Activated CD8-positive, alpha-beta T cell treated with anti-CD3 and anti-CD28 coated beads for 36 hours (primary cell): Measurements from ENCODE around the gene SMARCA1. TPM values are rescaled to one million over a fixed set of nuclear protein-coding genes. Genes with fewer than 3 reads are reported as not detected.

ENCODE experiments used
- ATAC-seq: fragments of 200-7000 bp; cut with Tn5 transposase; one replicate; pipeline ENCODE4 v1.10.0; 2021; ENCODE audit warnings: mild to moderate bottlenecking, moderate library complexity
- CTCF ChIA-PET: fragments of 350-600 bp; sonication (Branson Sonifier 250); formaldehyde crosslinking; loops from one replicate; lab custom pipeline; 2021; ENCODE audit warnings: antibody characterized with exemption; lab: Charles Lee
- POLR2A ChIA-PET: fragments of 350-600 bp; sonication (Branson Sonifier 250); formaldehyde crosslinking; loops from one replicate; lab custom pipeline; 2021; ENCODE audit warnings: antibody characterized with exemption; lab: Charles Lee
- DNase-seq: peaks from one replicate; pipeline ENCODE4 v3.0.0-alpha.2; 2020
- H3K27ac Mint-ChIP-seq: one replicate; pipeline ENCODE4 v1.8.0; 2021; ENCODE audit warnings: mild to moderate bottlenecking, mixed read lengths
- H3K27me3 Mint-ChIP-seq: one replicate; pipeline ENCODE4 v1.8.0; 2021; ENCODE audit warnings: mixed read lengths
- H3K36me3 Mint-ChIP-seq: one replicate; pipeline ENCODE4 v1.8.0; 2021; ENCODE audit warnings: low read depth, mixed read lengths
- H3K4me1 Mint-ChIP-seq: one replicate; pipeline ENCODE4 v1.8.0; 2021; ENCODE audit warnings: low read depth, mixed read lengths
- H3K4me3 Mint-ChIP-seq: one replicate; pipeline ENCODE4 v1.8.0; 2021; ENCODE audit warnings: mild to moderate bottlenecking, moderate library complexity, mixed read lengths
- H3K9me3 Mint-ChIP-seq: one replicate; pipeline ENCODE4 v1.8.0; 2021; ENCODE audit warnings: mixed read lengths
- CTCF ChIP-seq: fragments of 200-600 bp; IDR thresholded peaks from one replicate; pipeline ENCODE4 v1.8.0; 2022; ENCODE audit warnings: antibody characterized with exemption, mild to moderate bottlenecking
- intact Hi-C: fragments of 100-400 bp; cut with micrococcal nuclease; formaldehyde crosslinking; loops from one replicate; pipeline ENCODE4 v1.10.0; 2022
- total RNA-seq, 2 experiments: library from RNA; stranded (reverse); gene quantifications; one replicate each; pipeline ENCODE4 v1.2.3, GENCODE V29; 2021

The SMARCA1 gene
- total RNA-seq, 2 experiments from 2014 or later: 0.25 to 0.34 TPM

GRCh38 chrX:129497146-129497843, 26.0 kb downstream of the SMARCA1 start:
- DNase-seq (no peak), ATAC-seq (no peak)
- intact Hi-C loops: no loop called here
- H3K27ac Mint-ChIP-seq: no peak overlapping the region
- H3K36me3 Mint-ChIP-seq: no peaks in the 10 kb centered on the region
- POLR2A ChIA-PET: no interaction called here
- H3K4me1 Mint-ChIP-seq: peaks cover 3% of the 10 kb centered on the region
- CTCF ChIA-PET: no interaction called here
- no peak overlapping the region for H3K4me3 Mint-ChIP-seq
- H3K9me3 Mint-ChIP-seq: no peaks in the 10 kb centered on the region
- no peak for TF ChIP-seq CTCF
- no peaks in the 10 kb centered on the region for H3K27me3 Mint-ChIP-seq

GRCh38 chrX:129496625-129497024, 26.7 kb downstream of the SMARCA1 start:
- intact Hi-C loops: no loop called here
- TF ChIP-seq CTCF: no peak
- Mint-ChIP-seq H3K4me1 (peaks cover 3% of the 10 kb centered on the region), H3K9me3 (no peaks in the 10 kb centered on the region), H3K27me3 (no peaks in the 10 kb centered on the region), H3K4me3 (no peak overlapping the region), H3K27ac (no peak overlapping the region), H3K36me3 (no peaks in the 10 kb centered on the region)
- ATAC-seq: no peak
- DNase-seq: no peak
- CTCF ChIA-PET: no interaction called here
- POLR2A ChIA-PET: no interaction called here

GRCh38 chrX:129495900-129496299, 27.4 kb downstream of the SMARCA1 start:
- H3K27ac Mint-ChIP-seq: no peak overlapping the region
- H3K4me3 Mint-ChIP-seq: no peak overlapping the region
- H3K27me3 Mint-ChIP-seq: no peaks in the 10 kb centered on the region
- H3K9me3 Mint-ChIP-seq: no peaks in the 10 kb centered on the region
- CTCF ChIA-PET: no interaction called here
- intact Hi-C loops: no loop called here
- POLR2A ChIA-PET: no interaction called here
- DNase-seq: no peak
- H3K4me1 Mint-ChIP-seq: peaks cover 3% of the 10 kb centered on the region
- ATAC-seq: no peak
- H3K36me3 Mint-ChIP-seq: no peaks in the 10 kb centered on the region
- no peak for TF ChIP-seq CTCF

GRCh38 chrX:129494887-129495286, 28.4 kb downstream of the SMARCA1 start:
- H3K27me3 Mint-ChIP-seq: no peaks in the 10 kb centered on the region
- peaks cover 3% of the 10 kb centered on the region for H3K4me1 Mint-ChIP-seq
- ATAC-seq (no peak), DNase-seq (no peak)
- ChIA-PET CTCF (no interaction called here), POLR2A (no interaction called here)
- H3K4me3 Mint-ChIP-seq: no peak overlapping the region
- H3K9me3 Mint-ChIP-seq: no peaks in the 10 kb centered on the region
- TF ChIP-seq CTCF: no peak
- intact Hi-C loops: no loop called here
- no peaks in the 10 kb centered on the region for H3K36me3 Mint-ChIP-seq
- H3K27ac Mint-ChIP-seq: no peak overlapping the region

GRCh38 chrX:129493643-129494042, 29.6 kb downstream of the SMARCA1 start:
- H3K9me3 Mint-ChIP-seq: no peaks in the 10 kb centered on the region
- no peak for TF ChIP-seq CTCF
- ChIA-PET POLR2A (no interaction called here), CTCF (no interaction called here)
- H3K27ac Mint-ChIP-seq: no peak overlapping the region
- no peak for ATAC-seq
- no peak overlapping the region for H3K4me3 Mint-ChIP-seq
- DNase-seq: no peak
- no peaks in the 10 kb centered on the region for H3K36me3 Mint-ChIP-seq
- H3K4me1 Mint-ChIP-seq: peaks cover 3% of the 10 kb centered on the region
- intact Hi-C loops: no loop called here
- no peaks in the 10 kb centered on the region for H3K27me3 Mint-ChIP-seq
